PC-9 (cell line): ENCODE measurements around the gene CD27. TPM values are rescaled to one million over a fixed set of nuclear protein-coding genes. Genes with fewer than 3 reads are reported as not detected.

ENCODE experiments used
- BruUV-seq: library from RNA; stranded (reverse); fragments of 400-500 nt; replicated peaks from 2 replicates; lab custom pipeline; 2021; lab: Mats Ljungman, UMichigan
- CTCF ChIA-PET: fragments of 300-600 bp; sonication (Branson Sonifier 250); formaldehyde crosslinking; loops from one replicate; lab custom pipeline; 2022; ENCODE audit warnings: antibody characterized with exemption; lab: Charles Lee
- POLR2A ChIA-PET: fragments of 300-600 bp; sonication (Branson Sonifier 250); formaldehyde crosslinking; loops from one replicate; lab custom pipeline; 2022; ENCODE audit warnings: antibody characterized with exemption; ENCODE audit not compliant: unreplicated experiment; lab: Charles Lee
- DNase-seq, 2 experiments: peaks; one replicate each; pipeline versions ENCODE4 v3.0.0 to v3.0.0-alpha.2; 2015 to 2022; ENCODE audit warnings: mixed read lengths in 1 of 2
- H2AFZ ChIP-seq: fragments of 200-600 bp; sonication (generic); 2 replicates; pipeline ENCODE4 v1.8.1; 2017; ENCODE audit warnings: antibody characterized with exemption
- H3F3A ChIP-seq: fragments of 200-600 bp; sonication (generic); 2 replicates; pipeline ENCODE4 v1.8.1; 2017; ENCODE audit warnings: antibody characterized with exemption, mild to moderate bottlenecking, low read depth; ENCODE audit not compliant: insufficient read depth
- H3K27ac ChIP-seq: fragments of 200-600 bp; sonication (generic); 2 replicates; pipeline ENCODE4 v1.6.1; 2016; ENCODE audit warnings: mixed run types
- H3K27me3 ChIP-seq: fragments of 200-600 bp; sonication (generic); 2 replicates; pipeline ENCODE4 v1.6.1; 2016; ENCODE audit warnings: low read depth, mixed run types; ENCODE audit not compliant: insufficient read depth
- H3K36me3 ChIP-seq: fragments of 200-600 bp; sonication (generic); 2 replicates; pipeline ENCODE4 v1.6.1; 2016; ENCODE audit warnings: low read depth, mixed run types
- H3K4me1 ChIP-seq: fragments of 200-600 bp; sonication (generic); replicated peaks from 2 replicates; pipeline ENCODE4 v1.6.1; 2016; ENCODE audit warnings: mixed run types; ENCODE audit not compliant: insufficient read depth
- H3K4me2 ChIP-seq: fragments of 200-600 bp; sonication (generic); 2 replicates; pipeline ENCODE4 v1.6.1; 2017; ENCODE audit warnings: mixed run types
- H3K4me3 ChIP-seq: fragments of 200-600 bp; sonication (generic); 2 replicates; pipeline ENCODE4 v1.6.1; 2016; ENCODE audit warnings: mixed run types
- H3K79me2 ChIP-seq: fragments of 200-600 bp; sonication (generic); 2 replicates; pipeline ENCODE4 v1.6.1; 2017; ENCODE audit warnings: low read depth, mixed run types
- H3K9me2 ChIP-seq: fragments of 200-600 bp; sonication (generic); 2 replicates; pipeline ENCODE4 v1.8.1; 2017; ENCODE audit warnings: mild to moderate bottlenecking; ENCODE audit not compliant: insufficient read depth
- H3K9me3 ChIP-seq: fragments of 200-600 bp; sonication (generic); 2 replicates; pipeline ENCODE4 v1.8.1; 2016; ENCODE audit warnings: low read depth; ENCODE audit not compliant: insufficient read depth
- H4K20me1 ChIP-seq: fragments of 200-600 bp; sonication (generic); 2 replicates; pipeline ENCODE4 v1.8.1; 2017; ENCODE audit not compliant: insufficient read depth
- CTCF ChIP-seq: fragments of 200-600 bp; sonication (generic); conservative IDR thresholded peaks from 2 replicates; pipeline ENCODE4 v1.6.1; 2017; ENCODE audit warnings: mixed run types, antibody characterized with exemption, mild to moderate bottlenecking, moderate library complexity
- EZH2 ChIP-seq: fragments of 200-600 bp; sonication (generic); IDR thresholded peaks from 2 replicates; pipeline ENCODE4 v1.8.0; 2017; ENCODE audit warnings: antibody characterized with exemption, low read depth
- intact Hi-C: fragments of 100-400 bp; cut with micrococcal nuclease; formaldehyde crosslinking; loops from one replicate; pipeline ENCODE4 v1.10.0; 2022; ENCODE audit not compliant: unreplicated experiment
- total RNA-seq: library from RNA; stranded (reverse); gene quantifications from 2 replicates; pipeline ENCODE4 v1.2.3, GENCODE V29; 2021

CD27 gene
- total RNA-seq, 1 experiment from 2014 or later, result not detected

GRCh38 chr12:6416596-6416995 lies 28.2 kb upstream of the CD27 start:
- Histone ChIP-seq H3K27ac (no peak overlapping the region), H3K4me1 (no peaks in the 10 kb centered on the region), H3K4me2 (no peak overlapping the region), H3K9me3 (no peaks in the 10 kb centered on the region), H3K36me3 (no peaks in the 10 kb centered on the region), H3F3A (0 out of 2 replicates have a peak, but pooled peaks cover 2% of the 10 kb centered on the region), H4K20me1 (no peaks in the 10 kb centered on the region), H3K9me2 (peaks cover 6% of the 10 kb centered on the region; the same call in 1 of the 2 replicates), H3K79me2 (no peaks in the 10 kb centered on the region), H2AFZ (no peak overlapping the region), H3K27me3 (no peaks in the 10 kb centered on the region), H3K4me3 (no peak overlapping the region)
- DNase-seq, result no peak
- BruUV-seq, result no TSS peak
- intact Hi-C loops, result no loop called here
- POLR2A ChIA-PET, result no interaction called here
- CTCF ChIA-PET, result no interaction called here
- no peak for TF ChIP-seq CTCF
- no peak for TF ChIP-seq EZH2

- Histone ChIP-seq H2AFZ (no peak overlapping the region), H3K9me3 (no peaks in the 10 kb centered on the region), H3K4me1 (0 out of 2 replicates have a peak, but pooled peaks cover 2% of the 10 kb centered on the region), H3K4me2 (no peak overlapping the region), H3K4me3 (no peak overlapping the region), H3K9me2 (peaks cover 6% of the 10 kb centered on the region; the same call in 1 of the 2 replicates), H3K27ac (no peak overlapping the region), H3K27me3 (no peaks in the 10 kb centered on the region), H4K20me1 (no peaks in the 10 kb centered on the region), H3K36me3 (no peaks in the 10 kb centered on the region), H3K79me2 (no peaks in the 10 kb centered on the region), H3F3A (0 out of 2 replicates have a peak, but pooled peaks cover 2% of the 10 kb centered on the region)
- intact Hi-C loops, result no loop called here
- ChIA-PET POLR2A (no interaction called here), CTCF (interaction anchor here (0.6 to 0.8 kb wide), 2 partner anchors 27 to 46 kb away, joined by 3 to 4 read pairs; no protein-coding TSS in a partner anchor)
- TF ChIP-seq CTCF (no peak), EZH2 (no peak)
- no TSS peak for BruUV-seq
- DNase-seq, result no peak
These were observed 26.0 kb upstream of the CD27 start for GRCh38 chr12:6418796-6419195.

- no TSS peak for BruUV-seq
- H3K4me2 ChIP-seq, result no peak overlapping the region
- 0 out of 2 replicates have a peak, but pooled peaks cover 2% of the 10 kb centered on the region for H3F3A ChIP-seq
- TF ChIP-seq EZH2, result no peak
- no peak for TF ChIP-seq CTCF
- no peak overlapping the region for H3K27ac ChIP-seq
- ChIA-PET CTCF (interaction anchor here (1.2 kb wide), 1 partner anchor 57 kb away, joined by 5 read pairs; no protein-coding TSS in a partner anchor), POLR2A (interaction anchor here (0.7 kb wide), 1 partner anchor 537 kb away, joined by 10 read pairs; no protein-coding TSS in a partner anchor)
- intact Hi-C loops, result loop anchor here (5.0 kb wide), 1 partner anchor 137 kb away; the partner anchor contains the start of gene IFFO1
- H3K27me3 ChIP-seq, result no peaks in the 10 kb centered on the region
- peaks cover 6% of the 10 kb centered on the region; the same call in 1 of the 2 replicates for H3K9me2 ChIP-seq
- no peaks in the 10 kb centered on the region for H3K9me3 ChIP-seq
- no peaks in the 10 kb centered on the region for H3K79me2 ChIP-seq
- H2AFZ ChIP-seq, result no peak overlapping the region
- H3K4me1 ChIP-seq, result 0 out of 2 replicates have a peak, but pooled peaks cover 3% of the 10 kb centered on the region
- H3K4me3 ChIP-seq, result no peak overlapping the region
- no peaks in the 10 kb centered on the region for H4K20me1 ChIP-seq
- no peaks in the 10 kb centered on the region for H3K36me3 ChIP-seq
- DNase-seq, result no peak
These were observed 24.4 kb upstream of the CD27 start for GRCh38 chr12:6420364-6420763.
